ENCODE results near the gene DOK6. TPM values are rescaled to one million over a fixed set of nuclear protein-coding genes. Genes with fewer than 3 reads are reported as not detected.

DOK6 gene
- total and polyA plus RNA-seq, 2 donors (not counting 3 experiments of a cell fraction or from before 2014, with no cell fraction given): under 0.01 TPM; not detected in 1

DNA sequence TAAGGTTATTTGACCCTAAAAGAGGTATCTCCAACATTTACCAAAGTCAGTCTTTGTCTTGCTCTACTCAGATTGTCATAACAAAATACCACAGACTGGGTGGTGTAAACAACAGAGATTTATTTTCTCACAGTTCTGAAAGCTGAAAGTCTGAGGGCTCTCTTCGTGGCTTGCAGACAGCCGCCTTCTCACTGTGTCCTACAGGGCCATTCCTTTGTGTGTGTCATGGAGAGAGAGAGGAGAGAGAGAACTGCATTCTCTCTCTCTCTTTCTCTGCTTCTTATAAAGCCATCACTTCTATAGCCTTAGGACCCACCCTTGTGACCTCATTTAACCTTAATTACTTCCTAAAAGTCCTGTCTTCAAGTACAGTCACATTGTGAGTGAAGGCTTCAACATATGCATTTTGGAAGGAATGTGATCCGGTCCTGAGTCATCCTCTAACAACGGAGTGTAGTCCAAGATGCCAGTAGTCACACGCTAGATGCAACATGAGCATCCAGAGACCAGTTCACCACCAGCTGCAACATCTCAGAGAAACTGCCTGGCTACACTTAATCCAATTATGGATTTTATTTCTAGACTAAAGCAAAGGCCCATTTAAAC is 416.8 kb downstream of the DOK6 start:
- Histone ChIP-seq H3K9ac (replicated peaks; ENCODE audit: extremely low read depth, insufficient read depth, low read length) (no peak overlapping the region), H2AFZ (ENCODE audit: low read depth, low read length) (no peak overlapping the region), H3K36me3 (ENCODE audit: control insufficient read depth in 2 of 2, extremely low read depth in 1 of 2, insufficient read depth in 2 of 2, low read length in 2 of 2) (no peaks in the 10 kb centered on the region), H4K20me1 (replicated peaks; ENCODE audit: control insufficient read depth, extremely low read depth, insufficient read depth, low read length) (no peaks in the 10 kb centered on the region), H3K9me1 (replicated peaks; ENCODE audit: control insufficient read depth, extremely low read depth, insufficient read depth, low read length) (no peaks in the 10 kb centered on the region), H3K4me2 (ENCODE audit: insufficient read depth, low read length) (no peak overlapping the region), H3K79me2 (ENCODE audit: control insufficient read depth, insufficient read depth, low read length) (no peaks in the 10 kb centered on the region), H3K4me1 (ENCODE audit: control insufficient read depth, extremely low read depth, insufficient read depth, low read length) (no peaks in the 10 kb centered on the region), H3K4me3 (replicated peaks in 1 of 3; ENCODE audit: insufficient read depth in 1 of 3, low read depth in 1 of 3, low read length in 3 of 3) (no peak overlapping the region), H3K27ac (ENCODE audit: insufficient read depth, low read depth, low read length) (no peak overlapping the region), H3K27me3 (ENCODE audit: control insufficient read depth in 2 of 2, insufficient read depth in 2 of 2, low read length in 2 of 2) (no peaks in the 10 kb centered on the region), H3K9me3 (replicated peaks; ENCODE audit: control insufficient read depth, insufficient read depth, low read length) (no peaks in the 10 kb centered on the region)
- FAIRE-seq: no peak
- dilution Hi-C loops (cut with MboI; ENCODE audit: extremely low pct_ligation_motif_present, low sequenced_read_pairs) (no loop called here), intact Hi-C loops (cut with micrococcal nuclease) (no loop called here)
- ChIA-PET CTCF (no interaction called here), POLR2A (no interaction called here)
- TF ChIP-seq EZH2 (IDR thresholded peaks at IDR 0.05; ENCODE audit: borderline replicate concordance, low read depth, low read length, severe bottlenecking) (no peak), GATA2 (IDR thresholded peaks at IDR 0.05; ENCODE audit: insufficient read depth, insufficient read length, low read depth, low read length) (no peak), JUN (IDR thresholded peaks at IDR 0.05; ENCODE audit: borderline replicate concordance, insufficient read depth, insufficient read length, low read depth) (no peak), FOS (IDR thresholded peaks at IDR 0.05; ENCODE audit: borderline replicate concordance, insufficient read depth, low read length) (no peak), POLR2A (IDR thresholded peaks at IDR 0.05; ENCODE audit: low read depth, low read length) (no peak), MYC (IDR thresholded peaks at IDR 0.05; ENCODE audit: low read depth, low read length) (no peak), POLR2AphosphoS5 (IDR thresholded peaks at IDR 0.05; ENCODE audit: insufficient read depth, low read depth, low read length) (no peak)
- TF ChIP-seq, protein P1, sequence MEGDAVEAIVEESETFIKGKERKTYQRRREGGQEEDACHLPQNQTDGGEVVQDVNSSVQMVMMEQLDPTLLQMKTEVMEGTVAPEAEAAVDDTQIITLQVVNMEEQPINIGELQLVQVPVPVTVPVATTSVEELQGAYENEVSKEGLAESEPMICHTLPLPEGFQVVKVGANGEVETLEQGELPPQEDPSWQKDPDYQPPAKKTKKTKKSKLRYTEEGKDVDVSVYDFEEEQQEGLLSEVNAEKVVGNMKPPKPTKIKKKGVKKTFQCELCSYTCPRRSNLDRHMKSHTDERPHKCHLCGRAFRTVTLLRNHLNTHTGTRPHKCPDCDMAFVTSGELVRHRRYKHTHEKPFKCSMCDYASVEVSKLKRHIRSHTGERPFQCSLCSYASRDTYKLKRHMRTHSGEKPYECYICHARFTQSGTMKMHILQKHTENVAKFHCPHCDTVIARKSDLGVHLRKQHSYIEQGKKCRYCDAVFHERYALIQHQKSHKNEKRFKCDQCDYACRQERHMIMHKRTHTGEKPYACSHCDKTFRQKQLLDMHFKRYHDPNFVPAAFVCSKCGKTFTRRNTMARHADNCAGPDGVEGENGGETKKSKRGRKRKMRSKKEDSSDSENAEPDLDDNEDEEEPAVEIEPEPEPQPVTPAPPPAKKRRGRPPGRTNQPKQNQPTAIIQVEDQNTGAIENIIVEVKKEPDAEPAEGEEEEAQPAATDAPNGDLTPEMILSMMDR (IDR thresholded peaks at IDR 0.05; ENCODE audit: extremely low read depth in 1 of 2, insufficient read depth in 1 of 2, low read depth in 1 of 2, low read length in 2 of 2): no peak
- TF ChIP-seq, protein P2, sequence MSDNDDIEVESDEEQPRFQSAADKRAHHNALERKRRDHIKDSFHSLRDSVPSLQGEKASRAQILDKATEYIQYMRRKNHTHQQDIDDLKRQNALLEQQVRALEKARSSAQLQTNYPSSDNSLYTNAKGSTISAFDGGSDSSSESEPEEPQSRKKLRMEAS (IDR thresholded peaks at IDR 0.05; ENCODE audit: insufficient read depth, insufficient read length): no peak
- DNase-seq (ENCODE audit: low read depth, low spot score): no peak
- BruUV-seq (replicated peaks): no TSS peak

Measured in endothelial cell of umbilical vein (primary cell).